Activated T-cell treated with anti-CD3 and anti-CD28 coated beads, Interleukin-2, amount 50 U/mL, for 48 hours (primary cell): Measurements from ENCODE around the gene KAT6B.
"Not testable (repeated sequence)": the region's sequence is repeated elsewhere in the genome, so short reads cannot be mapped to it uniquely, and the experiment has no call there.

Experiments
- DNase-seq, 2 experiments: peaks; one replicate each; pipeline ENCODE4 v3.0.0-alpha.2; 2020

Gene KAT6B

GRCh38 chr10:74893329-74893728 is 66.9 kb downstream of the KAT6B start:
- DNase-seq = not testable (repeated sequence)

- DNase-seq = no peak
These were observed 70.6 kb downstream of the KAT6B start for GRCh38 chr10:74896788-74897527.

GRCh38 chr10:74898201-74898976 is 72.0 kb downstream of the KAT6B start:
- peak; percentile 30 to 46 for DNase-seq

GRCh38 chr10:74900297-74900696 is 73.9 kb downstream of the KAT6B start:
- peak; percentile 25 to 53 for DNase-seq

GRCh38 chr10:74901301-74901700 is 74.9 kb downstream of the KAT6B start:
- DNase-seq = no peak

GRCh38 chr10:74901867-74902450 is 75.6 kb downstream of the KAT6B start:
- DNase-seq = no peak

- DNase-seq = no peak
These were observed 77.1 kb downstream of the KAT6B start for GRCh38 chr10:74903491-74903890.

- DNase-seq = no peak
These were observed 80.3 kb downstream of the KAT6B start for GRCh38 chr10:74906611-74907198.

- DNase-seq = no peak
These were observed 83.3 kb downstream of the KAT6B start for GRCh38 chr10:74909670-74910069.

- no peak for DNase-seq
These were observed 84.0 kb downstream of the KAT6B start for GRCh38 chr10:74910241-74910975.

GRCh38 chr10:74910976-74911350 is 84.6 kb downstream of the KAT6B start:
- no peak for DNase-seq

- DNase-seq = no peak
These were observed 85.8 kb downstream of the KAT6B start for GRCh38 chr10:74912182-74912581.

GRCh38 chr10:74912682-74913081 is 86.3 kb downstream of the KAT6B start:
- DNase-seq = no peak

- DNase-seq = no peak
These were observed 87.1 kb downstream of the KAT6B start for GRCh38 chr10:74913377-74913979.

- DNase-seq = no peak
These were observed 89.9 kb downstream of the KAT6B start for GRCh38 chr10:74916283-74916682.

- no peak for DNase-seq
These were observed 91.2 kb downstream of the KAT6B start for GRCh38 chr10:74917481-74918077.

GRCh38 chr10:74919671-74920070 is 93.3 kb downstream of the KAT6B start:
- DNase-seq = no peak

- DNase-seq = not testable (repeated sequence)
These were observed 94.7 kb downstream of the KAT6B start for GRCh38 chr10:74921070-74921469.

- DNase-seq = no peak
These were observed 95.3 kb downstream of the KAT6B start for GRCh38 chr10:74921744-74922143.

GRCh38 chr10:74922921-74923320 is 96.5 kb downstream of the KAT6B start:
- DNase-seq = no peak

- DNase-seq = no peak
These were observed 97.2 kb downstream of the KAT6B start for GRCh38 chr10:74923556-74923955.
